ENCODE results near the gene ZNF154.

The ZNF154 gene

DNA sequence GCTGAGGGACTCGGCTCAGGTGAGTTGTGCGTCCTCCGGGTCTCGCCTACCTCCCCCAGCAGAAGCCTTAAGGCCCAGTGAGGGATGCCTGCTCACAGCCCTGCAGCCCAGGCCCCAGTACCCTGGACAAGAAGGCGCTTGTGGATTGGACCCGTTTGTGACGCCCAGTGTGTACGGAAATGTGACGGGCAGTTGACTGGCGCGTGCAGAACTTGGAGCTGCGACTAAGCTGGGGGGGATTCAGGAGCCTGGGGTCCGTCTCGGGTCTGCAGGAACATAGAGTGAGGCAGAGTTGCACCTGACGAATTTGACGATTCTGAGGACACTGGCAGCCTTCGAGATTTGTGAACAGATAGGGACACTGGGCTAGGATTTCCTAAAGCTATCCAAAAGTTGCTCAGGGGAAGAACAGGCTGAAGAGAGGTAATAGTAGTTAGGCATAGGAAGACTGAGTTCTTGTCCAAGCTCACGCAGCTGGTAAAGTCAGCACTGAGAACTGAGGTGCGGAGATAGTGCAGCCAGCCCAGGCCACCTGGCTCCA lies 26.7 kb downstream of the ZNF154 start:
- no peak for DNase-seq (ENCODE audit: low read depth in 2 of 2, low spot score in 1 of 2)

DNA sequence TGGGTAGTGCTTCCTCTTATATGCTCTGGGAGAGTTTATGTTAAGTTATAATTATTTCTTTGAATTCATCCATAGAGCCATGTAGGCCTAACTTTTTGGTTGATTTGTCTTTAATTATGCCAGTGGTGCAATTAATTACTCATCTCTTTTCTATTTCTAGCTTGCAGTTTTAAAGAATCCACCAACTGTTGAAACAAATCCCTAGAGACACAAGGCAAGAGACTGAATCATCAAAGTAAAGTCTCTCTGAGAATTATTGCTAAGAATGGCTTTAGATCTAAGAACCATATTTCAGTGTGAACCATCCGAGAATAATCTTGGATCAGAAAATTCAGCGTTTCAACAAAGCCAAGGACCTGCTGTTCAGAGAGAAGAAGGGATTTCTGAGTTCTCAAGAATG lies 33.1 kb downstream of the ZNF154 start:
- DNase-seq (ENCODE audit: low read depth in 2 of 2, low spot score in 1 of 2): no peak

DNA sequence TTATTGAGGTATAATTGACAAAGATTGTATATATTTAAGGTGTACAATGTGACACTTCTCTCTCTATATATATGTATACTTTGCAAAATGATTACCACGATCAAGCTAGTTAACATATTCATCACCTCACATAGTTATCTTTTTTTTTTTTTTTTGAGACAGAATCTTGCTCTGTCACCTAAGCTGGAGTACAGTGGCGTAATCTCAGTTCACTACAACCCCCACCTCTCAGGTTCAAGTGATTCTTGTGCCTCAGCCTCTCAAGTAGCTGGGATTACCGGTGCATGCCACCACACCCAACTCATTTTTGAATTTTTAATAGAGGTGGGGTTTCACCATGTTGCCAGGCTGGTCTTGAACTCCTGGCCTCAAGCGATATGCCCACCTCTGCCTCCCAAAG lies 36.5 kb downstream of the ZNF154 start:
- no peak for DNase-seq (ENCODE audit: low read depth in 2 of 2, low spot score in 1 of 2)

DNA sequence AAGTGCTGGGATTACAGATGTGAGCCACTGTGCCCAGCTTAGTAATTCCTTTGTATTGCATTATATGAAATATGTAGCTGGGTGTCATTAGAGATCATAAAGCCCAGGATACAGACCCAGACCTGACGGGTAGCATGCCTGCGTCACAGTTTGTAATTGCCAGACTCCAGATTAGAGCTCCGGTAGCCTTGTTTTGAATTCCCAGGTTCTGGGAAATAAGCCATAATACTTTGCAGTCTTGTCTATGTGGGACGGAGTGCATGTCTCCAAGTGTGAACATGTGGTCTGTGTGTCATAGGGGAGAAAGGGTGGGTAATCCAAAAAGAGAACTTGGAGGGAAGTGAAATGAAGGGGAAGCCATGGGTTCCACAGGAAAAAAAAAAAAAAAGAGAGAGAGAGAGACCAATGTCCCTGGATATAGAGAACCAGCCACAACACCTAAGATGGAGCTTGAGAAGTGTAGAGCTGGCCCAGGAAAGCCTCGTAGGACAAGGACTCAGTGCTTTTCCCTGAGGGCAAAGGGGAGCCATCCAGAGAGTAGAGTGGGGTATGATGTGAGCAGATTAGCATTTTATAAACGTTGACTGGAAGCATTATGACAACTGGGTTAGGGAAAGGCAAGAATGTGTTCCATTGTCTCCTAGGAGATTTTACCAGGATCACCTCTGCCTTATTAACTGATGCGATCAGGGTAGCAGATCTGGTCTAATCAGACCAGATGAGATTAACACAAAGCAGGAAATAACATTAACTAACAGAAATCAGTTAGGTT lies 37.7 kb downstream of the ZNF154 start:
- DNase-seq (ENCODE audit: low read depth in 2 of 2, low spot score in 1 of 2): no peak

DNA sequence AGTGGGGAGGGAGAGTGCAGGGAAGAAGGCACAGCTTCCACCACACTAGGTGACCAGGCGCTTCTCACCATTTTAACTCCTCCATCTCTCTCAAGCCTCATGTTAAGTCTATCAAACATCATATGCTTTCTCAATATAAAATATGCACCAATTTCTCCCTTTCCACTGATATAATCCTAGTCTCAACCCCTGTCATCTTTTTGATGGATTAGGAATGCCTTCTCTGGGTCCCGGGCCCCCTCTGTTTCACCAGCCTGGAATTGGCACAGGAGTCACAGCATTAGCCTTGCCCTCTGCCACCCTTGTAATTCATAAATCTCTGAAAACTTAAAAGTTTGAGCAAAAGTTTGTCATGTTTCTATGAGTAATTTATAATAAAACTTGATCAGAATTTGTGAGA lies 40.4 kb downstream of the ZNF154 start, which contains the start of gene ZSCAN4:
ZSCAN4 (plus strand) TSS at position 301 of the 400 bp plus-strand sequence. CDS start 7,211 bp downstream, outside the sequence.
- no peak for DNase-seq (ENCODE audit: low read depth in 2 of 2, low spot score in 1 of 2)

DNA sequence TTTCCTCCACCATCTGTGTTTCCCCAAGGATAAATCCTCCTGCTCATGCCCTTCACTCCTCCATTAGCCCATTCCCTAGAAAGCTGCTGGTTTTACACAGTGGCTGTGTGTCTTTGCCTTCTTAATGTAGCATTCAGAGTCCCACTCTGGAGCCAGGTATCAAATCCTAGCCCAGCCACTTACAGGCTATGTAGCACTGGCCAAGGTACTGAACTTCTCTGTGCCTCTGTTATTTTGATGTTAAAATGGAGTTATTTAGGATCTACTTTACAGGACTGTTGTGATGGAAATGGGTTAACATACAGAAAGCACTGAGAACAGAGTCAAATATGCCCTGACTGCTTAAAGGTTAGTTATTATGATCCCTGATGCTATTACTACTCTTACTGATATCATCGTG lies 41.8 kb downstream of the ZNF154 start:
- DNase-seq (ENCODE audit: low read depth in 2 of 2, low spot score in 1 of 2): no peak

DNA sequence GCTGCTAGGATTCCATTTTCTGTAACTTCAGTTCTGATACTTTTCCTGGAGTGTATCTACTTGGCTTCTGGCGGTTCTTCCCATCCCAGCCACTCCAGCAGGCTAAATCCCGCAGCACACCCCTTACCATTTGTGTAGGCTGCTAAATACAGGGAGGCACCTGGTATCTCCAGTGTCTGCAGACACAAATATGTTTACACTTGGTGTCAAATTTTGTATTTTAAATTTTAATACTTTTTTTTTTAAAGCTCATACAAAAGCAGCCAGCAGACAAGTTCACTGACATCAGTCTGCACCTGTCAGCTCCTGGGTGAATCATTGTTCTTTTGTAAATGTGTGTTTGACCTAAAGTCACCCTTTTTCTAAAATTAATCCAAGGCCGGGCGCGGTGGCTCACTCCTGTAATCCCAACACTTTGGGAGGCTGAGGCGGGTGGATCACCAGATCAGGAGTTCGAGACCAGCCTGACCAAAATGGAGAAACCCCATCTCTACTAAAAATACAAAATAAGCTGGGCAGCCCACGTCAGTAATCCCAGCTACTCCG lies 43.7 kb downstream of the ZNF154 start:
- DNase-seq (ENCODE audit: low read depth in 2 of 2, low spot score in 1 of 2): no peak

DNA sequence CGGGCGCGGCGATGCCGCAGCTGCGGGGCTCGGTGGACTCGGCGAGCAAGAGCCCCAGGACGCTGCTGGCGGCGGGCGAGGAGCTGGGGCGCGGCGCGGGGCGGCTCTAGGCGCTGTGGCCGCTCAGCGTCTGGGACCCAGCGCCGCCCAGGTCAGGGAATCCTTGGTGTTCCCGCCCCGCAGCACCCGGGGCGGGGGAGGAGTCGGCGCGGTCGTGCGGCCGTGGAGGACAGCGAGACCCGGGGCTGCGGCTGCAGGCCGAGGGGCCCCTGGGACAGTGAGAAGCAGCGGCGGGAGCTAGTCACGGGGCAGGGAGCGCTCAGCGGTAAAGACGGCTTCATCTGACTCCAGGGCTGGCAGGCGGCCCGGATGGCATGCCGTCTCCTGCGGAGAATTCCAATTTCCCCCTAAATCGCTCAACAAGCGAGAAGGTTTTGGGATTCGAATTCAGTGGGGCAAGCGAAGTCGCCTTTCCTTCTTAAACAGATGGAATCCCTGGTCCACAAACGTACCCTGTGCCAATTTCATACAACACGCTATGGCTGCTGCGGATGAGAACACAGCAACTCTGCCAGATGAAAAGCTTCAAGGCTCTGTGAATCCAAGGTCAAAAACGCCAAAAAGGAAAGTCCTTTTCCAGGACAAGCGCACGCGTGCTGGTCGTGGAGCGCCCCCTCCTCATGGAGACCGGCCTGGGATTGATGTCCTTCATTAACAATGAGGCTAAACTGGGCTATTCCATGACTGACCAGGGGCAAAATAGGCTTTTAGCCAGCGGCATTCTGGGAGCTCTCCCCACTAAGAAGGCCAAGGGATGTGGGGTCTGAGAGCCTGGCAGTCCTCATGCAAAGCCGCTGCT lies 44.5 kb downstream of the ZNF154 start:
- no peak for DNase-seq (ENCODE audit: low read depth in 2 of 2, low spot score in 1 of 2)

DNA sequence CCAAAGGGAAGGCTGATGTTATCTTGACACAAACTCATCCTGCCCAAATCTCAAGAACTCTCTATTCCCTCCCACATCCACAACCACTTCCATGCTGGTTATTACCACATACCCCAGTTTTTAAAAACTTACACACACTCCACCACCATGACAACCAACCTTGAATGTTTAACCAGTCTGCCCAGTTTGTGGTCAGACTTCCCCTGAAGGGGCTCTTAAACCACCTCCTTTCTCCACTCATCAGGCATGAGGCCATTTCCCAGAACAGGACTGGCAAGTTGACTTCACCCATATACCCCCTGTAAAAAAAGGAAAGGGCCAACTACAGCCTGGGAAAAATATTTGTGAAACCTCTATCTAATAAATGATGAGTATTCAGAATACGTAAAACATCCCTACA lies 52.7 kb downstream of the ZNF154 start:
- DNase-seq (ENCODE audit: low read depth in 2 of 2, low spot score in 1 of 2): no peak

DNA sequence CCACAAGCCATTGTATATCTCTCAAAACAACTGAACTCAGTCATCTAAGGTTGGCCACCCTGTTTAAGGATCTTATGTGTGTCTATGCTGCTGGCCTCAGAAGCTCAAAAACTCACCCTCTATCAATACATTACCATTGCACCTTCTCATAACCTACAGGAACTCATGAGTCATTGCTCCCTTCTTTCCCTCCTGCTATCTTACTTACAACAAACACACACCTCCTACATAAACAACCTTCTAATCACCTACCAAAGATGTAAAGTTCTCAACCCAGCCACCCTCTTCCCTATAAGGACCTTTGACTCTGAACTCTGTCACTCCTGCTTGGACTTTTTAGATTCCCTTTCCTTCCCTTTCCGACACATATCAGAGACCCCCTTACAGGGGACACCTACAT lies 53.6 kb downstream of the ZNF154 start:
- DNase-seq (ENCODE audit: low read depth in 2 of 2, low spot score in 1 of 2): no peak

DNA sequence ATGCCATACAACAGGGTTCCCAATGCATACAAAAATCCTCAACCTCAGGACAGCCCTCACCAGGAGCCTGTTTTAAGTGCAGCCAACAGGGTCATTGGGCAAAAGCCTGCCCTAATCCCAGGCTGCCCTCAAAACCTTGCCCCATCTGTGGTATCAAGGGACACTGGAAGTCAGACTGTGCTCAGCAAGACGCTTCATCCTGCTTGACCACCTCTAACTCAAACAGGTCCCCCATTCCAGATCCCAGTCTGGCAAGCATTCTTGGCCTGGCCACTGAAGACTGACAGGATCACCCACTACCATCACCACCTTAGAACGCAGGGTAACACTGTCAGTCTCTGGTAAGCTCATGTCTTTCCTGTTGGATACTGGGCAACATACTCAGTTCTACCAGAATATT lies 55.3 kb downstream of the ZNF154 start:
- DNase-seq (ENCODE audit: low read depth in 2 of 2, low spot score in 1 of 2): no peak

DNA sequence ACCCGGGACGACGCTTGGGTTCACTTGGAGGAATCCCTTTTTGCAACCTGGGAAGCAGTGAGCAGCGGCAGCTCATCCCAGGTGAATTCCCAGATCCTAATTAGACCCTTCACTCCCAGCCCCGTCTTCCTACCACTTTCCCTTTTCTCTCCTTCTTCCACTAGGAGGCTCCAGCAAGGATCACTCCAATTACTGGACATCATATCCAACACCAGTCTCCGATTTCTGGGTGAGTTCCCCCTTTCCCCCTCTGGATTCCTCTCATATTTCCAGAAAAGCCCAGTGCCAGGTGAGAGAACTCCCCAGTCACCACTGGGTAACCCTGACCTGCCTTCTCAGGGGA lies 57.4 kb downstream of the ZNF154 start:
- DNase-seq (ENCODE audit: low read depth in 2 of 2, low spot score in 1 of 2): no peak

DNA sequence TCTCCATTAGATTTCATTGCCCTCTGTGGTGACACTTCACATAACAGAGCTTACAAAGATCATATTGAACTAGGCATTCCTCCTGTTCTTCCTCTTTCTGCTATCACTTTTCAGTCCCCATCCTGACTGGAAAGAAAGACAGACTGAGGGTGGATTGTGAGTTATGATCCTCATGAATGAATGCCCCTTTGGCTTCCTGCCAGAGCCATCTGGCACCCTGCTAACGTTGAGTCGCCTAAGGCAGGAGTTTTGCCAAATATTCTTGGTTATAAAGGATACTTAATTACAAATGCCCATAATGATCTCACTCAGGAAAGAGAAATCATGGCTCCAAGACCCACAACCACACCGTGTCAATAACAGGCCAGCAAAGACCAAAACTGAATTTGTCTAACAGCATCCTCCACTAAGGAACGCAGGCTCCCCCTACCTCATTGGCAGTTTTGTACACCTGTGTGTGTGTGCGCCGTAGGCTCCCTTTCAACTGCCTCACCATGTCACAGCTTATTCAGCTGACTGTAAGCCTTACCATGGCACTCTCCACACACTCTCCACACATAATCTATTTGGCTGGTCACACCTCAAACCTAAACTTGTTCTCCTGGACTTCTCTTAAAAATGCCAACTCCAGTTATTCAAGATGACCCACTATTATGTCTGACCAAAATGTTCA lies 60.5 kb downstream of the ZNF154 start:
- DNase-seq (ENCODE audit: low read depth in 2 of 2, low spot score in 1 of 2): no peak

Data from stimulated activated CD8-positive, alpha-beta memory T cell treated with anti-CD3 and anti-CD28 coated beads, Interleukin-4, amount 100 ng/mL, for 4 hours (primary cell).